Left ventricle myocardium inferior (tissue), 1 donor: ENCODE measurements around the gene DHX16. TPM values are rescaled to one million over a fixed set of nuclear protein-coding genes. Genes with fewer than 3 reads are reported as not detected.

Experiments used
- DNase-seq: peaks from one replicate; pipeline ENCODE4 v3.0.0-alpha.2; 2020
- H3K27ac ChIP-seq: fragments of 200-600 bp; replicated peaks from 2 replicates; pipeline ENCODE4 v1.8.0; 2021
- H3K27me3 ChIP-seq: fragments of 200-600 bp; 2 replicates; pipeline ENCODE4 v1.8.0; 2021; ENCODE audit warnings: low read depth
- H3K36me3 ChIP-seq: fragments of 200-600 bp; 2 replicates; pipeline ENCODE4 v1.8.0; 2021
- H3K4me1 ChIP-seq: fragments of 200-600 bp; 2 replicates; pipeline ENCODE4 v1.8.0; 2021
- H3K4me3 ChIP-seq: fragments of 200-600 bp; 2 replicates; pipeline ENCODE4 v1.8.0; 2021; ENCODE audit warnings: mild to moderate bottlenecking, moderate library complexity
- H3K9me3 ChIP-seq: fragments of 200-600 bp; replicated peaks from 2 replicates; pipeline ENCODE4 v1.8.0; 2021
- intact Hi-C: fragments of 100-400 bp; cut with micrococcal nuclease; formaldehyde crosslinking; loops from one replicate; pipeline ENCODE4 v1.11.0; 2022
- total RNA-seq: library from RNA; stranded (reverse); fragmentation: NEBNext Ultra II Directional; extraction: Animal tissue kit (Norgen Biotek cat#: 25700); gene quantifications from one replicate; pipeline ENCODE4 v1.2.1, GENCODE V29; 2021
- TF ChIP-seq, protein P1 (sequence below): fragments of 200-600 bp; IDR thresholded peaks from 2 replicates; pipeline ENCODE4 v1.8.0; 2021; ENCODE audit warnings: antibody characterized with exemption, mild to moderate bottlenecking, borderline replicate concordance
- donor health status: DM: no; HTN: yes; CAD: no; lungs with severe emphysema.

Gene DHX16
- total RNA-seq, 1 donor from 2014 or later = 22.1 TPM

DNA sequence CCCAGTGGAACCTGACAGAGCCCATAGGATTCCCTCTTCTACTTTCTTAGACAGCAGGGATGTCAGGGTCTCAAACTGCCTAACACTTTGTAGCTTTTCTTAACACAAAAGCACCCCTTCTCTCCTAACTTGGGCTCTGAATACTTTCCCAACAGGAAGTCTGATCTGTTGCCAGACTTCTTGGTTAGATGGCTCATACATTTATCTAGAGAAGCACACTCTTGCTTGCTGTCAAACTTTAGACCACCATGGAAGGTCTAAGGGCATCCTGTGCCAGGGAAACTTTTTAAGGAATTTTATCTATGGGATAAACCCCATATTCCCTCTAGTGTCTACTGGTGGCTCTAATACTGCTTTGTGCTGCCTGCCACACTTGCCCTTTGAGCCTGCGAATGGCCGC lies 29.1 kb downstream of the DHX16 start:
- no peak for DNase-seq
- Histone ChIP-seq H3K27ac (no peak overlapping the region), H3K4me1 (peaks cover 27% of the 10 kb centered on the region), H3K36me3 (peaks cover 23% of the 10 kb centered on the region), H3K27me3 (no peaks in the 10 kb centered on the region), H3K9me3 (no peaks in the 10 kb centered on the region), H3K4me3 (no peak overlapping the region)
- TF ChIP-seq, protein P1, sequence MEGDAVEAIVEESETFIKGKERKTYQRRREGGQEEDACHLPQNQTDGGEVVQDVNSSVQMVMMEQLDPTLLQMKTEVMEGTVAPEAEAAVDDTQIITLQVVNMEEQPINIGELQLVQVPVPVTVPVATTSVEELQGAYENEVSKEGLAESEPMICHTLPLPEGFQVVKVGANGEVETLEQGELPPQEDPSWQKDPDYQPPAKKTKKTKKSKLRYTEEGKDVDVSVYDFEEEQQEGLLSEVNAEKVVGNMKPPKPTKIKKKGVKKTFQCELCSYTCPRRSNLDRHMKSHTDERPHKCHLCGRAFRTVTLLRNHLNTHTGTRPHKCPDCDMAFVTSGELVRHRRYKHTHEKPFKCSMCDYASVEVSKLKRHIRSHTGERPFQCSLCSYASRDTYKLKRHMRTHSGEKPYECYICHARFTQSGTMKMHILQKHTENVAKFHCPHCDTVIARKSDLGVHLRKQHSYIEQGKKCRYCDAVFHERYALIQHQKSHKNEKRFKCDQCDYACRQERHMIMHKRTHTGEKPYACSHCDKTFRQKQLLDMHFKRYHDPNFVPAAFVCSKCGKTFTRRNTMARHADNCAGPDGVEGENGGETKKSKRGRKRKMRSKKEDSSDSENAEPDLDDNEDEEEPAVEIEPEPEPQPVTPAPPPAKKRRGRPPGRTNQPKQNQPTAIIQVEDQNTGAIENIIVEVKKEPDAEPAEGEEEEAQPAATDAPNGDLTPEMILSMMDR = no peak
- intact Hi-C loops = no loop called here

DNA sequence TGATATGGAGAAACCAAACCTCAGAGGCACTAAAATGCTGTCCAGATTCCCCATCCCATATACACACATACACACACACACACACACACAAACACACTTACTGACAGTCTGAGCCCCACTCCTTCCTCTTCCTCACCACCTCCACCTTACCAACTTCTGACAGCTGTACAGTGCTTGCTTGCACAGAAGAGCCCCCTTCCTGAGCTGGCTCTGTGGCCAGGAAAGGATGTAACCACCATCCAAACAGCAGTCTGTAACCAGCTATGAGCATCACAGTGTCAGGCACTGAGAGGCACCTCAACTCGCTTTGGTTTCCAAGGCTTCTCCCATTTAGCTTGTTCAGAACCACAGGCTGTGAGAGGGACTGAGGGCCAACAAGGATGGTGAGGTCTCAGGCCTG lies 31.8 kb downstream of the DHX16 start:
- intact Hi-C loops = no loop called here
- H3K9me3 ChIP-seq = no peaks in the 10 kb centered on the region
- H3K36me3 ChIP-seq = peaks cover 23% of the 10 kb centered on the region
- no peak for DNase-seq
- H3K4me1 ChIP-seq = peaks cover 5% of the 10 kb centered on the region
- TF ChIP-seq, protein P1 = no peak
- H3K4me3 ChIP-seq = no peak overlapping the region
- H3K27me3 ChIP-seq = no peaks in the 10 kb centered on the region
- H3K27ac ChIP-seq = no peak overlapping the region

DNA sequence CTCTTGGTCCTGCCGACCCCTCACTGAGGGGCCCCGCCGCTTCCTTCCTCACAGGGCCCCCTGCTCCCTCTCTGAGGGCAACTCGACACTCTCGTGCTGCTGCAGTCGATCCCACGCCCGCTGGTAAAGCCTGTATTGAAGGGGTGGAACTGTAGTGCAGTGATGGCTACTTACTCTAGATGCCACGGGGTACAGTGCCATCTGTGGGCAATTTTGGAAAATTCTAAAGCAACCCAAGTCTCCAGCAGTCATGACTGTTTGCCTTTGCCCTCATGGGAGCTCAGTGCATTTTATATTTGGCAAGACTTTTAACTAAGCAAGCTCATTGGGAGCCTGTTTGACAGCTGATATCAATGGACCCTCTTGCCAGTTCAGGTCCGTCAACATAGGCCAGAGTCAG lies 32.3 kb downstream of the DHX16 start:
- H3K27me3 ChIP-seq = no peaks in the 10 kb centered on the region
- no peak for DNase-seq
- no peak overlapping the region for H3K27ac ChIP-seq
- H3K9me3 ChIP-seq = no peaks in the 10 kb centered on the region
- H3K4me3 ChIP-seq = no peak overlapping the region
- peaks cover 23% of the 10 kb centered on the region for H3K36me3 ChIP-seq
- intact Hi-C loops = no loop called here
- H3K4me1 ChIP-seq = no peaks in the 10 kb centered on the region
- TF ChIP-seq, protein P1 = no peak

DNA sequence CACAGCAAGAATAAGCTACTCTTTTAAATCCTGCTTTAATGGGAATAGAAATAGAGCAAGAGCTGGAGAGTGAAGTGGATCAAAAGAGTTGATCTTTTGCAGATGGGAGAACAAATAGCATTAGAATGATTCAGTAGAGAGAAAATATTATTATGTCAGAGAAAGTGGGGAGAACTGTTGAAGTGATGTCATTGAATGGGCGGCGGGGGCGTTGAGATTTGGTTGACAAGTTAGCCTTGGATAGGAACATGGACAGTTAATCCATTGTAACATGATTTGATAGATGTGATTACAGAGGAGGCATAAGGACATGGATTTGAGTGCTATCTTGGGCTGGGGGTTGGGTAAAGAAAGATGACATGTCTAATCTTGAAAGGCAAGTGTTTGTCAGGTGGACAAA lies 37.0 kb downstream of the DHX16 start:
- TF ChIP-seq, protein P1 = no peak
- no peak for DNase-seq
- H3K36me3 ChIP-seq = peaks cover 19% of the 10 kb centered on the region
- no peaks in the 10 kb centered on the region for H3K27me3 ChIP-seq
- no peaks in the 10 kb centered on the region for H3K9me3 ChIP-seq
- no peaks in the 10 kb centered on the region for H3K4me1 ChIP-seq
- intact Hi-C loops = no loop called here
- H3K4me3 ChIP-seq = no peak overlapping the region
- no peak overlapping the region for H3K27ac ChIP-seq

DNA sequence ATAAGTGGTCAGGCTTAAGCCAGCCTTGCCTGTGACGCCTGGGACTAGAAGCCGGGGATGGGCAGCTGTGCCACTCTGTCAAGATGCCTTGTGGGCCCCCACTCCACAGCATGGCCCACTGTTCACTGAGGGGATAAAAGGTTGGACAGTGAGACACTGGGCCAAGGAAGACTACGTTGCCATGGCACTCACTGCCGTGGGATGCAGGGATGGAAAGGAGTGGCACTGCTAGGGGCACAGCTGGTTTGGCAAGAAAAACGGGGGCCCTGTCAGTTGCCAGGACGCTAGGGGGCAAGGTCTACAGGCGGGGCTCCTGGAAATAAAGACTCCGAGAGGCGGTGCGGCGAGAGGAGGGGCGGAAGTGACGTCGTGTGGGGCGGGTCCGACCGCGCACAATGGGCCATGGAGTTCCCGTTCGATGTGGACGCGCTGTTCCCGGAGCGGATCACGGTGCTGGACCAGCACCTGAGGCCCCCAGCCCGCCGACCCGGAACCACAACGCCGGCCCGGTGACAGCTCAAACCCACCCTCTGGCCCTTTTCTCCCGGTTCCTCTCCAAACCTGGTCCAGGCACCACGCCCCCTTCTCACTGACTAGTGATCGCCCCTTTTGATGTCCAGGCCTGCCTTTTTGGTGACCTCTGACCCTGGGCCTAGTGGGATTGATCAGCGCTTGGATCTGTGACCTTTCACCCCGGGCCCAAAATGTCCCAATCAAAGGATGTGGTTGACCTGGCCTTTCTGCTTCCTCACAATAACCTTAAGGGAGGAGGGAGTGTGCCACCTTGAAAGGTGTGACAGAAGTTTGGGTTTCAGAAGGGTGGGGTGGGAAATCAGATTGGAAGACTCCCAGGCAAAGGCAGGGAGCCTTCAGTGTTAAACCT lies 46.1 kb downstream of the DHX16 start, which contains the start of gene ATAT1:
Gene ATAT1 (plus strand): TSS at position 391 of the 883 bp plus-strand sequence.
- H3K36me3 ChIP-seq = peaks cover 60% of the 10 kb centered on the region
- intact Hi-C loops = no loop called here

More for the DNA sequence above, 46.1 kb downstream of the DHX16 start, which contains the start of gene ATAT1:
- DNase-seq = peak; percentile 92
- TF ChIP-seq, protein P1 = peak; percentile 60
- no peaks in the 10 kb centered on the region for H3K27me3 ChIP-seq
- no peaks in the 10 kb centered on the region for H3K9me3 ChIP-seq
- peak within 1 kb of the TSS; percentile 76 for H3K4me3 ChIP-seq
- H3K4me1 ChIP-seq = peaks cover 16% of the 10 kb centered on the region
- H3K27ac ChIP-seq = peak within 1 kb of the TSS; percentile 93
